G401 (cell line): Measurements from ENCODE around the gene PLCB1. TPM values are rescaled to one million over a fixed set of nuclear protein-coding genes. Genes with fewer than 3 reads are reported as not detected.

Experiments used
- DNase-seq: peaks from one replicate; pipeline ENCODE4 v3.0.0-alpha.2; 2015; ENCODE audit warnings: low spot score
- in situ Hi-C: cut with HindIII; loops from 2 replicates; pipeline ENCODE4 v1.10.0; 2016; ENCODE audit warnings: low sequenced_read_pairs, mixed read lengths
- total RNA-seq: library from RNA; depleted of rRNA; stranded (reverse); fragments of >200 nt; shearing (Covaris generic); gene quantifications from 2 replicates; pipeline ENCODE4 v1.2.3, GENCODE V29; 2014

Gene PLCB1
- total RNA-seq, 1 experiment from 2014 or later, result not detected

DNA sequence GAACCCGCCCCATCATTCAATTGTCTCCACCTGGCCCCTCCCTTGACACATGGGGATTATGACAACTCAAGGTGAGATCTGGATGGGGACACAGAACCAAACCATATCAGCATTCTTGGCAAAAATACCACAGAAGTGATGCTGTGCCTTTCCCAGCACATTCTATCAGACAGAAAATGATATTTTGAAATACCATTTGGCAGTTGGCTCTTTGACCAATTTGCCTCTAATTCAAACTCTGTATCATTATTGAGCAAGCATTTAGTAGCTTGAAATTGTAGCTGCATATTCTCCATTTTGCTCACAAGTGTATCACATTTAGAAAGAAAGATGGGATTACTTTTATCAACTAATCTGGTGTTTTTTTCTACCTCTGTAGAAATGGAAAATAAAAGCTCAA lies 64.0 kb downstream of the PLCB1 start:
- DNase-seq, result no peak
- in situ Hi-C loops, result no loop called here

DNA sequence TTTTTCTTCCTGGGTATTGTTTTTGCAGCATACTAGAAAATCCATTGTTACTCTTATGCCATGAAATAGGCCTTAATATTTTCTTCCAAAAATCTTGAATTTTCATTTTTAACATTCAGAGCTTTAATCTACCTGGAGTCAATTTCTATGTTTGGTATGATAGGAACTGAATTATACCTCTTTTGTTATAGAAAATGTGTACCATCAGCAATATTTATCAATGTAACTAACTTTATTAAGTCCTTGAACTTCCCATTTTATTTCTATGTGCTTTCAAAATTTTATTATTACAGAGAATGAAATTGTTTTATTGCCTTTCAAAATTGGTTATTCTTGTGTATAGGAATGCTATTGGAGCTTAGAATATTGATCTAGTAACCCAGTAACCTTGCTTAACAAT lies 68.2 kb downstream of the PLCB1 start:
- in situ Hi-C loops, result no loop called here
- DNase-seq, result no peak

DNA sequence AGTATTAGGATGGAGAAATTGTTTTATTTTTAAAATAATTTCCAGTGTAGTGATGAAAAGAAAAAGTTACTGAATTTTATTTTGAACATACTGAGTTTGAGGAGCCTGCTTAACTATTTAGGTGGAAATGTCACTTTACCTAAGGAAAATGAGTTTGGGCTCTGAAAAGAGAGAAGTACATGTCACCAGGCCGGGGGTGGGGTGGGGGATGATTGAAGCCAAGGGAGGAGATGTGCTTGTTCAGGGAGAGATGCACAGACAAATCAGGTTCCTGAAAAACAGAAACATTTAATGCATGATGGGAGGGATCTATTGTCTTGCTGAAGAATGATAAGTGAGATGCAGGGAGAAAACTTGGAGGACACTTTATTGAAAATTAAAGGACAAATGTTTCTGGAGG lies 71.3 kb downstream of the PLCB1 start:
- DNase-seq, result no peak
- in situ Hi-C loops, result no loop called here

DNA sequence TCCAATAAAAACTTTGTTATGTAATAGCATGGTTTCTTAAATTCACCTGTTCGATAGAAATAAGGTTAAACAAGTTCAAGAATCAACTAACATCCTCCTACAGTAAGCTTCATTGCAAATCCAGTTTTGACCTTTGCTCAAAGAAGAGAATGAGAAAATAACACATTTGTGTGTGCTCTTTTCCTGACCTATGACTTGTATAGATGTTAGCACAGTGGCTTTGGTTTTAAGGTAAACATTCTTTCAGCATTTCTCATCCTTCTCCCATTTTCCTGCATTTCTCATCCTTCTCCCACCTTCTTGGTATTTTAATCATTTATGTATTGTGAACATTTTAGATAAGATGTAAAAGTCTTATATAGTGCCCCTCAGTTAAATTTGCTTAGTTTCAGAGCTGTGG lies 73.9 kb downstream of the PLCB1 start:
- no peak for DNase-seq
- in situ Hi-C loops, result no loop called here

DNA sequence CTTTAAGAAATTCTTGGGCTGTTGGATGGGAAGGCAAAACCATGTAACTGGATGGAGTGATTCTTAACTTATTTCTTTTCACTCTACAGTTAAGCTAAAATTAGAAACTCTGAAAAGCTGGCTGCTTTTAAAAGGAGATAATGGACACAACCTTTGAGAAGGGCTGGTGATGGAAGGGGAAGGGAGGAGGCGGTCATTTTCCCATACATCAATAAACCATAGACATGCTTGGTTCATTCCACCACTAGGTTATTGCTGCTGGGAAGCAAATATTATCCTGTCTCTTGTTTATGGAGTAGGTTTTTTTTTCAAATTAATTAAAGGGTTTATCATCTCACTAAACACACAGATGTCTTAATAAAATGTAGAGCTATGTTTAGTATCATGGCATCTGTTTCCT lies 76.2 kb downstream of the PLCB1 start:
- in situ Hi-C loops, result no loop called here

DNA sequence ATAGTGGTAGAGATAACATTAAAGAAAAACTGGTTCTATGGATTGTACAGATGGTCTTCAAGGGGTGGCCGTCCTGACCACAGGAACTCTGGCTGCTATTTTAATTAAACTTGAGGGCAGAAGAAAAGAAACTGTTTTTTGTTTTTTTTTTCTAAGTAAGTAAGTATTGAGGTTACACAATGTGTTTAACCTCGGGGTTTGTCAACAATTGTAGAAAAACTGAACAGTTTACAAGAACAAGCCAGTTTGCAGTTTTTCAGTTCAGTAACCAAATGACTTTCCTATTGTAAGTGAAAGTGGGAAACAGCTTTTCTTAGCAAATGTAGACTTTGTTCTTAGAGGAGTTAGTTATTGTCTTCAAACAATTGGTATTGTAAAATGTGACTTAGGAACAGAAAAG lies 77.0 kb downstream of the PLCB1 start:
- no peak for DNase-seq
- in situ Hi-C loops, result no loop called here

More for the DNA sequence above, 76.2 kb downstream of the PLCB1 start:
- peak; percentile 50 for DNase-seq

DNA sequence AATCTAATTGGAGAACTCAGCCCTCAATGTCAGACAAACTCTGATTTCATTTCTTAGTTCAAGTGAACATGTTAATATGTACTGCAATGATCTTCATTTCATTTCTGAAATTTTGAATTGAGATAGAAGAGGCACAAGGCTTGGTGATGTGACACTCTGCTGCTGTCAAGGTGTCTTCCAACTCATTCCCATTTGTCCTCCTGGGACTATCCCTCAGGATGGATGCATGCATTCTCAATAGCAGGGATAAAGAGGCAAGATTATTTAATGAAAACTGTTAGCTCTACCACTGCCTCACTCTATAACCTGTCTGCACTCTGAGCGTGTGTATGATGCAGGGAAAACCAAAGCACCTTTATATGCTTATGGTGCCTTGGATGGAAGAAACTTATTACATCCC lies 78.7 kb downstream of the PLCB1 start:
- no peak for DNase-seq
- in situ Hi-C loops, result no loop called here

DNA sequence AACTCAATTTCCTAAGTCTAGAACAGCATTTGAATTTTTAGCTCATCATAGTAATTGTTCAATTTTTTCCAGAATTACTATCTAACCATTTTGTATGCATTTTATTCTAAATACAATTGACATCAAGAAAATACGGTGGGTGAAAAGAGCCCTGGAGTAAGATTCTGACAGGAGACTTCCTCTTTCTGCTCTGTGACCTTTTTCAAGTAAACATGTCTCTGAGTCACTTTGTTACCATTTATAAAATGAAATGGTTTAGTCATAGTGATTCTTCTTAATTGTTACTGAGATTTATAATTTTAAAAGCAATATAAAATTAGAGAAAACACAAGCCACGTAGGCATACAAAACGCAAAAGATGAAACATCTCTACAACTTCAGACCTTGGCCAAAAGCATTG lies 80.2 kb downstream of the PLCB1 start:
- in situ Hi-C loops, result no loop called here
- no peak for DNase-seq

DNA sequence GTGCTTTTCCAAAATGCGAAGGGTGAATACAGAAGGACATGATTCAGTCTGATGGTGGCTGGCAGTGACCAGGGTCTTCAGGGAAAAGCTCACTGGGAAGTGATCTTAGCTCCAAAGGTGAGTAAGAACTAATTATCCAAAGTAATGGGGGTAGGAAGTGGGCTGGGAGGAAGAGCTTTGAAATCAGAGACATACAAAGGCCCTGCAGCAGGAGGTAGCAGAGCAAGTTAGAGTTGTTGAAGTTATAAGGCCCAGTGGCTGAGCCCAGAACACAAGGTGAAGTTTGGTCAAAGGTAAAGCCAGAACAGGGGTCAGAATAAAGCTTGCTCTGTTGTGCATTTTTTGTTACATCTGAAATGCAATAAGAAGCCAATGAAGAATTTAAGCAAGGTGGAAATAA lies 81.2 kb downstream of the PLCB1 start:
- in situ Hi-C loops, result no loop called here
- DNase-seq, result no peak

DNA sequence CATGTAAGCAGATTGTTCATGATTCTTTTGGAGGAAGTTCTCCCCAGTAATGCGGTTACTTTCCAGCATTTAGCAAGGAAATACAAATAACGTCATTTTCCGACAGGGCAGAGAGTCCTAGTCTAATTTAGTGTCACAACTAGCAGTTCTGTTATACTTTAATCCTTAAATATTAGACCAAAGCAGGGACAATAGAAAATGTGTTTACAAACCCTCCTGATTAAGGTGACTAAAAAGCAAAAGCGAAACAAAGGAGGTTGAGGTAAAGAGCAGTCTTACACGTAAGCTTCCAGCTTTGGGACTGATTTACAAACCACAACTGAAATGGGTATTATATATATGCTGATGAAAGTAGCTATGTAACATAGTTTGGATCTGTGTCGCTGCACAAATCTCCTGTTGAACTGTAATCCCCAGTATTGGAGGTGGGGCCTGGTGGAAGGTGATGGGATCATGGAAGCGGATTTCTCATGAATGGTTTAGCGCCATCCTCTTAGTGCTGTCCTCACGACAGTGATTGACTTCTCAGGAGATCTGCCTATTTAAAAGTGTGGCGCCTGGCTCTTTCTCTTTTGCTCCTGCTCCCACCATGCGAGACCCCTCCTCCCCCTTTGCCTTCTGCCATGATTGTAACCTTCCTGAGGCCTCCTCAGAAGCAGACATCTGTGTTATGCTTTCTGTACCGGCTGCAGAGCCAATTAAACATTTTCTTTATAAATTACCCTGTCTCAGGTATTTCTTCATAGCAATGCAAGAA lies 81.9 kb downstream of the PLCB1 start:
- in situ Hi-C loops, result no loop called here

DNA sequence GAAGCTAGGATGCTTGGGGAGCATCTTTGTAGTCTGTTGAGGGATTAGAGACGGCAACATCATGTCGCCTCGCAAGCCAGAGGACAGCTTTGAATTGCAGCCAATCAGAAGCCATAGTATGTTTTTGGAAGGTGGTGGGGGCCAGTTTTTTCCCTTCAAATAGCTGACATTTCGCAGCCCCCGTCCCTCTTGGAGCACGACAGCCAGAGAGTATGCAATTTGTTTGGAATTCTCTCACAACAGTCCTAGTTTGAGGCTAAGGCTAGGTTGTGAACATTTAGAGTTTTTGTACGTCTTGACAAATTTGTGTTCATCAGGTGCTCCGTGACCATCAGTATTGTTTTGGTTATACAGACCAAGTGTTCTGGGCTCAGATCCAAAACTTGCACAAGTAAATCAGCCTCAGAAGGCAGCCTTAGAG lies 83.3 kb downstream of the PLCB1 start:
- DNase-seq, result no peak
- in situ Hi-C loops, result no loop called here

More for the DNA sequence above, 81.9 kb downstream of the PLCB1 start:
- DNase-seq, result no peak

DNA sequence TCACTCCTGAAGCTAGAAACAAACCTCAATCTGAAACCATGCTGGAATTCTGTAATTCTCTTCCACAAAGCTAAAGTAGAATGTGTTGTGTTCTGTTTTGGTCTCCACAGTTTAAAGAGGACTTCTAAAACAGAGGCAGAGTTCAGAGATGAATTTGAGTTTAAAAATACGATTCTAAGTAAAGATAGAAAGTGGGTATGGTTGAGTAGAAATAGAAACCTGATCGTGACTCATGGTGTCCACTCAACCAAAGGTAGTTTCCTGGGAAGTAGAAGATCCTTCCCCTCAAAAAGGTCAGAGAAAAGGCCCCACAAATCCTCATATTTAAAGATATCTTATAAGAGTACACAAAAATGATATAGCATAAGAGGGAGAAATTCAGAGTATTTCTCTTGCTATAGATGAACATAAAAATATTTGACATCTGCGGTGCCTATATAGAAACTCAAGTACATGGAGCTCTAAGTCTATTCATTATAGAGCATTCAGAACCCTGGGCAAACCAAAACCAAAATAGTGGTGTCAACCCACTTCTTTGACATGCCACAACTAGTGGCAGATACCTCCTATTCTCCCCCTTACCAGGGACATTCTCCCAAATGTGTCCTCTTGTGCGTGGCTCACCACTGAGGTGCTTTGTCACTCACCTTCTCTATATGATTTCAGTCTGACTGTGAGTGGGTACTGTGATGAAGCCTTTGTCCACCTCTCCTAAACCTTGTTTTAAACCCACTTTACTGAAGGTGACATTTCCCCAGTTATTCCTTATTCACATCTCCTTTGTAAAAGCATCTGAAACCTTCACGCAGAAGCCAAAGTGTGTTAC lies 84.5 kb downstream of the PLCB1 start:
- DNase-seq, result no peak
- in situ Hi-C loops, result no loop called here

DNA sequence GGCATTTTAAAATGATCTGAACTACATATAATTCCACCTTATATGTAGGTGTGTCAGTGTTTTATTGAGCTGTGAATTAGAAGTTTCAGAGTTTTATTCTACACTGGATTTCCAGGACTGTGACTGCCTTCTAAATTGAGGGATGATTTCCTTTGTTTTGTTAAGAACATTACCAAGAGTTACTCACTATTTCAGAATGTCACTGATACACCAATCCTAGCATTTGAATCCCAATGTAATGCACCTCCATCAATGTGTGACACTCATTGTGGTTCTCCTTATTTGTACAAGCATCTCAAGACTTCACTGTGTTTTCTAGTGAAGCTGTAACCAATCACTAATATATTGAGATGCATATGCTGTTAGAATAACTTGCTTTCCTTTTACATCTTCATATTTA lies 86.8 kb downstream of the PLCB1 start:
- in situ Hi-C loops, result no loop called here
- no peak for DNase-seq

DNA sequence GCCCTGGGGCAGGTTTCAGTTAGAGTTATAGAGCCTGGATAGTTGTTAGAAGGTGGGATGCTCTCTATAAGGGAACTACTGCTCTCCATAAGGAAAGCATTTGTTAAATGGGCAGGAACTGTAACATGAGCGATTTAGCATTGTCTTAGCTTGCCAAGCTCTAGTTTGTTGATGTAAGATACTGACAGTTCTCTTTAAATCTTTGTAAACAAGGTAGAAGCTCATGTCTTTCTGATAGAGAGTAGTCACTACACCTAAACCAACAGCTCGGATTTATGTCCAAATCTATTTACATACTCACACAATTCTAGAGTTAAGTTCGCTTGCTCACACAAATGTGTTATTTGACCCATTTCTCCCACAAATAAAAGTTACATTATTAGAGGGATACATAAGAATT lies 87.3 kb downstream of the PLCB1 start:
- DNase-seq, result no peak
- in situ Hi-C loops, result no loop called here

DNA sequence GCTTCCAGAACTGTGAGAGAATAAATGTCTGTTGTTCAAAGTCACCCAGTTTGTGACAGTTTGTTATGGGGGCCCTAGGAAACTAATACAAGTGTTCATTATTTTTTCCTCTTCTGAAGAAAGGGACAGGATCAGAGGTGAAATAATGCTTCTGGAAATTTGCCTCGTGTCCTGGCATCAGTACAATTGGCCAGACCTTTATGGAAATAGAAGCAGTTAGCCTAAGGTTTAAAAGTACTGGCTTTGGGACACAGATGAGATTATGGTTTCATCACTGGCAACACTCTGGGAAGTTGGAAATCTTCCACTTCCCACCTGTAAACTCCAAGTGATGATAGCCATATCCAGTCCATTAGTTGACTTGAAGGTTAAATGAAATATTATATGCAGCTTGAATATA lies 88.7 kb downstream of the PLCB1 start:
- in situ Hi-C loops, result no loop called here
- DNase-seq, result peak; percentile 54

DNA sequence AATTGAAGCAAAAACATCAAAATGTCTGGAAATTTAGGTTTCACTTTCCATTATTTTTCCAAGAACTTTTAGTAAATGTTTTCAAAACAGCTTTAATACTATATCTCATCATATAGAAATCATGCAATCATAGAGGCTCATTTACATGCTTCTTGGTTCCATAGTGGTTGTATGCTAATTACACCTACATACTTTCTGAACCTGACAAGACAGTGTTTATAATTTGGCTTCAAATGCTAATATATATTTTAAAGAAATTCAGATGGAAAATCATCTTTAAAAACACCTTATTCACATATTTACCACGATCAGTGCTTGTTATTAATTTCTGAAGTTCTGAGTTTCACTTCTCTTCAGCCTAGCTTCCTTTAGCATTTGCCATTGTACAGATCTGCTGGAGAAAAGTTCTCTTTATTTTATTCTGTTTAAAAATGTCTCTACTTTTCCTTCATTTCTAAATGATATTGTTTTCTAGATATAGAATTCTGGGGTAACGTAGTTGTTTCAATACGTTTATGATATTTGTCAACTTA lies 89.9 kb downstream of the PLCB1 start:
- no peak for DNase-seq
- in situ Hi-C loops, result no loop called here

DNA sequence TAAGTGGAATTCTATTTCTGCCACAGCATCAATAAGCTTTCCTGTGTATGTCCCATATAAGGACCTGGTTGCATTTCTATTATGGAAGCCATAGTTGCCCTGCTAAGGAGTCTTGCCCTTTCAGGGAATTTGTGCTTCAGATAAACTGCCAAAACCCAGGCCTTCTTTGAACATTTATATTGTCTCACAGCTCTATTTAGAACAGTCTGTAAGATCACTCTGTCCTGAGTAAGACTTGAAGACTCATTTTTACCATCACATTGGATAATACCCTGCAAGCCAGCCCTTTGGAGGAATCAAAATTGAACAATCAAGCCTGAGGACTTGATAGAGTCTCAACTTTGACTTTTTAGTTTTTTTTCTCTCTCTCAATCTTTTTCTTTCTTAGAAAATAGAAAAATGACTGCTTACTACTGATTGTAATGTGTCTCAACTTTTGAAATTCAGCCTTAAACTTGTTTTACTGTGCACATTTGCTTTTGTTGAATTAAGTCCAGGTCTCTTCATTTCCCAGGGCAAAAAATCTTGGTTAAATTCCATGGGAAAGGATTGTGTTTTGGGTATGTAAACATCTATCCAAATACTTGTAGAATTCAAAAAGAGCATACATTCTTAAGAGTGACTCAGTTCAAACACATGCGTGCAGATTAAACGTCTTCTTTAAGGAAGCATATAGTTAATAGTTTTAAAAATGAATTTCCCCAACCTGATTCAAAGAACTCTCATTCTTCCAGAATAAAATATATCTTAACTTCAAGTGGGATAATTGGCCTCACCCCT lies 91.2 kb downstream of the PLCB1 start:
- in situ Hi-C loops, result no loop called here
- DNase-seq, result no peak

DNA sequence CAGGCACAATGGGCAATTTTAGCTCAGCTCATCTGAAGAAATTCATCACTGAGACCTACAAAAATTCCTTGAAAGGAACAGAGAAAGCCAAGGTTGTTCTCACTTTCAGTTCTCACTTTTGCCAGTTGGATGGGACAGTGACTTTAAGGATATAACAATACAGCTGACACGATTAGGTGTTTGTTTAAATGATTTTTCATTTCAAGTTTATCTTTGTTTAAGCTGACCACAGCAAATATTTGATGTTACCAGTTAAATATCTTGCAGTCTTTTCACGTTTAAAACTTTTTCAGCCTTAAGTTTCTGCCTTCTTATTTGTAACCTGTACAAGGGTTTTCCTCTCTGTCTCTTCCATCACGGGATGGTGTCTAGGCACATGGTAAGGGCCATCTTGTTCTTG lies 93.6 kb downstream of the PLCB1 start:
- DNase-seq, result no peak
- in situ Hi-C loops, result no loop called here

DNA sequence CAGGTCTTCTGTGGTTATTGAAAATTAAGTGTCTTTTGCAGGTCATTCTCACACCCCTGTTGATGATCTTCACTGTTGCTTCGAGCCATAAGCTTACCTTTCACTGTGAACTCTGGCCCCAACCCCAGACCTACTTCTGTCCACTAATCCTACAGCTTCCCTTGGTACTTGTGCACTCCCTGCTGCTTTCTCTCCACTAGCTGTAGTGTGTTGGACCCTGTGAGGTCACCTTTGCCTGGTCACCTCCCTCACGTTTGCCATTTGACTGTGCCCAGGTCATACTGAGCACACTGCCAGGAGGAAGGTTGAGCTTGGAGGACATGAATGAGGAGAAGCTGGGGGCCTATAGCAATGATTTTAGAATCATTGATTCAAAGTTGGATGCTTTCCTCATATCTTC lies 94.0 kb downstream of the PLCB1 start:
- in situ Hi-C loops, result no loop called here
- no peak for DNase-seq

DNA sequence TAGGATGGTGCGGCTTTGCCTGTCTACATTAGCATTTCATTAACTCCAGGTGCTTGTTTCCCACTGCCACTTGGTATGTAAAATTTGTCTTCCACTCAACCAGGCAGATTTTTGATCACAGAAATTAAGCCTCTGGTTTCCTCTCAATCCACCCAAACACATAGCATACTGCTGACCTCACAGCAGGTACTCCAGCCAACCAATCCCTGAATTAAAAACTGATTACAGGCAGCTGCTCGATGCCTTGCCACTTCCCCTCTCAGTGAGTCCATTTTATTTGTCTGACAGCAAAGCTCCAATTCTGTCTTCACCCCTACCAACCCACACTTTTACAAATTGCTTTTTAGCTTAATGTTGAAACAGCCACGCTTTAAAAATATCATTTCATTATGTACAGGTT lies 95.2 kb downstream of the PLCB1 start:
- in situ Hi-C loops, result no loop called here
- no peak for DNase-seq
